Measurements from ENCODE around the gene E2F6.
"Not testable (repeated sequence)": the region's sequence is repeated elsewhere in the genome, so short reads cannot be mapped to it uniquely, and the experiment has no call there.

The E2F6 gene

DNA sequence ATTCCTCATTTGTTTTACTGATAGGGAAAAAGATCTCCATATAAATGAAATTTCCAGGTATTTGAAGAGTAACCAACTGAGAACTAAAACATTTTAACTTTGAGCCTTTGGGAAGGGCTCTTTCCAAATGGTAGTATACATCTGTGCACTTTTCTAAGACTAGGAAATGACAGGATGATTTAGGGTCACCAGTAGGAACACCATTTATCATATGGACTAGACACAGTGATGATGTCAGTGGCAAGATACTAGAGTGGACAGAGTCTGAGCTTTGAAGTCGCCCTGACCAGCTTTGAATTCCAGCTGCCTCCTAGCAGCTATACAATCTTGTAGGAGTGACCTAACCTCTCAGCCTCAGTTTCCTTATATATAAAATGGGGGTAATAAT lies 56.4 kb downstream of the E2F6 start:
- H3K4me3 ChIP-seq (ENCODE audit: low read depth, low read length): no peak overlapping the region
- TF ChIP-seq, protein P1, sequence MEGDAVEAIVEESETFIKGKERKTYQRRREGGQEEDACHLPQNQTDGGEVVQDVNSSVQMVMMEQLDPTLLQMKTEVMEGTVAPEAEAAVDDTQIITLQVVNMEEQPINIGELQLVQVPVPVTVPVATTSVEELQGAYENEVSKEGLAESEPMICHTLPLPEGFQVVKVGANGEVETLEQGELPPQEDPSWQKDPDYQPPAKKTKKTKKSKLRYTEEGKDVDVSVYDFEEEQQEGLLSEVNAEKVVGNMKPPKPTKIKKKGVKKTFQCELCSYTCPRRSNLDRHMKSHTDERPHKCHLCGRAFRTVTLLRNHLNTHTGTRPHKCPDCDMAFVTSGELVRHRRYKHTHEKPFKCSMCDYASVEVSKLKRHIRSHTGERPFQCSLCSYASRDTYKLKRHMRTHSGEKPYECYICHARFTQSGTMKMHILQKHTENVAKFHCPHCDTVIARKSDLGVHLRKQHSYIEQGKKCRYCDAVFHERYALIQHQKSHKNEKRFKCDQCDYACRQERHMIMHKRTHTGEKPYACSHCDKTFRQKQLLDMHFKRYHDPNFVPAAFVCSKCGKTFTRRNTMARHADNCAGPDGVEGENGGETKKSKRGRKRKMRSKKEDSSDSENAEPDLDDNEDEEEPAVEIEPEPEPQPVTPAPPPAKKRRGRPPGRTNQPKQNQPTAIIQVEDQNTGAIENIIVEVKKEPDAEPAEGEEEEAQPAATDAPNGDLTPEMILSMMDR (IDR thresholded peaks at IDR 0.05; ENCODE audit: borderline replicate concordance, insufficient read depth, low read depth, low read length): no peak

DNA sequence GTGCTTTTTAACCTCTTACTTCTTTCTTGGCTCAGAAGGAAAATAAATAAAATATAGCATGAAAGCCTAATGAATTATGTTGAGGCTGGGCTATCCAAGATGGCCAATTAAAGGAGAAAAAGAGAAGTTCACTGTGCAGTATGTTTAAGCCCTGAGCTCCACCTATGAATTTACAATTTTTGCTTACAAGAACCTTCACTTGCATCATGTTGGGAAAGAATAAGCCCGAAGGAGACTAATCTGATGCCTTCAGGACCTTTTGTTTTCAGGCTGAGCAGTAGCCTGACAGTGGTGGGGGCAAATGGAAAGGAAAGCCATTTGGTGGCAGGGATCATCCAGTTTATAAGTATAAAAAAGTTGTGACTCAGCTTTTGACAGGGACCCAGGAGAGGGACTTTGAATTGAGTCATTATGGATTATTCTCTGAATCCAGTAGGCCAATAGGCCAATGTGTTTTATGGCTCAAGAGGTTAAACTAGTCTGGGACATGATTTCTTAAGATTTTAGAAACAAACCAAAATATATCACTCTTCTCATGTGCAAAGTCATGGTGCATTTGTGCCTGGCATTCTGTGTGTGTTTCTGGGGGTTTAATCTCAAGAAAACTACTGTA lies 56.9 kb downstream of the E2F6 start:
- no peak overlapping the region for H3K4me3 ChIP-seq (ENCODE audit: low read depth, low read length)
- TF ChIP-seq, protein P1 (IDR thresholded peaks at IDR 0.05; ENCODE audit: borderline replicate concordance, insufficient read depth, low read depth, low read length): no peak

DNA sequence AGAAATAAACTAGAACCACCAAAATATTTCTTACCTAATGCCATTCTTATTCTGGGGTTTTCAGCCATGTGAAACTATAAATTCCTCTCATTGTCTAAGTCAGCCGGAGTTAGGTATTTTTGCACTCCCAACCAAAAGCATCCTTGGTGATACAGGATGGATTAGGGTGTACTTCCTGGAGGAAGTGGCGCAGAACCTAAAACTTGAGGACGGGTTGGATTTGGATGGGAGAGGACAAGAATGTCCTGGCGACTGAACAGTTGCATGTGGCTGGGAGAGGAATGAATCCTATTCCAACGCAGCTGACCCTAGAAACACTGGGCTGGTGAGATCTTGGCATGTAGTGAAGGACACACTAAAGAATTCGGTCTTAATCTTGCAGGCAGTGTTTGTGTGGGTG lies 58.5 kb downstream of the E2F6 start:
- H3K4me3 ChIP-seq (ENCODE audit: low read depth, low read length): no peak overlapping the region
- TF ChIP-seq, protein P1 (IDR thresholded peaks at IDR 0.05; ENCODE audit: borderline replicate concordance, insufficient read depth, low read depth, low read length): no peak

DNA sequence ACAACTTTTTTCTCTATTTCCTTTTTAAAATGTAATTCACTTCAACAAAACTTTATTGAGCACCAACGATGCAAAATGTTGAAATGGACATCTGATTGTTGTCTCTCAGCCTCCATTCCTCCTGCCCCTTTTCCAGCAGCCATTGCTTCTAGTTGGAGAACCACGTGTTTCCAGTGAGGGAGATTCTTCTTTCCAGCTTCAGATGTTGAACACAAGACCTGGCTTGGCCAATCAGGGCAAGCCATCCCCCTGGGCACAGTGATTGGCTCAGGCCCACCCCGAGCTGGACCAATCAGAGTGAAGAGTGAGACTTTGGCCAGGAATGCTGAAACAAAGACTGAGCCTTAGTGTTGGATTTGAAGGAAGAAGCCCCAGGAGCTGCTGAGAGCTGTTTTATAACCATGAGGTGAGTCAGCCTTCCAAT lies 59.0 kb downstream of the E2F6 start:
- no peak overlapping the region for H3K4me3 ChIP-seq (ENCODE audit: low read depth, low read length)
- TF ChIP-seq, protein P1 (IDR thresholded peaks at IDR 0.05; ENCODE audit: borderline replicate concordance, insufficient read depth, low read depth, low read length): no peak

DNA sequence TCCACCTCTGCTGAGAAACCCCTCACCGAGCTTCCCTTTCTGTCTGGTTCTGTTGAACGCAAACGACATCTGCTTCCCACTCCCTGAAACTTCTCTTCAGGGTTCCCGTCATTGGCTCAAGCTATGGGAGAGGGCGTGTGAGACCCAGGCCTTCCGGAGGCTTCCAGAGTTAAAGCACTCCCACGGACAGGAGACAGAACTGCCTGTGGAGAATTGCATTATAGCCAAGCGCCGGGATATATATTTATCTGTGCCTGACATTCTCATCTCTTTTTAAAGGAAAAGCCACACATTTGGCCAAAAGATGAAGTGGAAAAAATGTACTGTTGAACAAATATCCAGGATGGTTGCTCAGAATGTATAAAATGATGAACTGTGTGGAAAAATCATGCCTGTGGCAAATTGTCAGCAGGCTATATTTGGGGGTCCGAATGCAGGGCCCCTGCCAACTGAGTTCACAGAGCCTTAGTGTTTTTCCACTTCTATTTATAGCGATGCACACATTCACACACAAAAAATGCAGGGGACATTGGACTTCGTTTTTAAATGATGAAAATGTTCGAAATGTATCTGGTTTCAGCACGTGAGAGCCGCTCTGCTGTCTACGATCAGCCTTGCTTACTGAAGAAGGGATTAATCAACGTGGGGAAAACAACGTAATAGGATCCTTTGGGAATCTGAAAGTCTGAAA lies 59.5 kb downstream of the E2F6 start:
- H3K4me3 ChIP-seq (ENCODE audit: low read depth, low read length): no peak overlapping the region
- TF ChIP-seq, protein P1 (IDR thresholded peaks at IDR 0.05; ENCODE audit: borderline replicate concordance, insufficient read depth, low read depth, low read length): no peak

DNA sequence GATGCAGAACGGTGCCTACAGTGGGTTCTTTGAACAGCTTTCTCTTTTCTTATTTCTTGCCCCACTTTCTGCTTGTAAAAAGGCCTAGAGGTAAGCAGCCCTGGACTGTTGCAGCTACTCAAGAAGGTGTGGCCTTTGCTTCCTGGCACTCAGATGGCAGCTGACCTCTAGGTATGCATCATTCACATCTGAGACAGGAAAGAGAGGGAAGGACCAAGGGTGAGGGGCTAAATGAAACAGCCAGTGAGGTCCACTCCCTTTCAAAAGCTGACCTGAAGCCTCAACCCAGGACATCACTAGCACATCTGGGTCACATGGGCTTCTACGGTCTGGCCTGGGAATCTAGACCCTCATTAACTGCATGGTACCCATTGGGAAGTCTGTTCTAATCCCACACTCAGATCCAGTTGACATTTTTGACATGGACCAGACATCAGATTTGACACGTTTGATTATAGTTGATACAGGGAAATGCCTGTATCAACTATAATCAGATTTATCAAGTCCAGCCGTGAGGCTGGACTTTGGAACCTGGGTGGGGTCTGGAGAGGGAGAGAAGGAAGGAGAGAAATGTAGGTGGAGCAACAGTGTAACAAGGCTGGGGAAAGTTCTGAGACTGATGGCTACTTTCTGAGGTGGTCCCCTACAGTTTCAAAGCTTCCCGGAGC lies 60.2 kb downstream of the E2F6 start:
- TF ChIP-seq, protein P1 (IDR thresholded peaks at IDR 0.05; ENCODE audit: borderline replicate concordance, insufficient read depth, low read depth, low read length): no peak
- no peak overlapping the region for H3K4me3 ChIP-seq (ENCODE audit: low read depth, low read length)

DNA sequence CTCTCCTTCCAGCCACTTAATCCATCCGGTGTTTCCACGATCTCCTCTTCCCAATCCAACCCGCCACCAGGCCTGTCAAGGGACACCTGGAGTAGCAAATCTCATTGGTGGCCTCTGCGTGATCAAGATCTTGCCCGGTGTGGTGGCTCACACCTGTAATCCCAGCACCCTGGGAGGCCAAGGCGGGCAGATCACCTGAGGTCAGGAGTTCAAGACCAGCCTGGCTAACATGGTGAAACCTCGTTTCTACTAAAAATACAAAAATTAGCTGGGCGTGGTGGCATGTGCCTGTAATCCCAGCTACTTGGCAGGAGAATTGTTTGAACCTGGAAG lies 60.9 kb downstream of the E2F6 start:
- H3K4me3 ChIP-seq (ENCODE audit: low read depth, low read length): not testable (repeated sequence)
